Glomerular visceral epithelial cell (primary cell): ENCODE measurements around the gene ABI3BP.
A peak's percentile ranks its signal among the peaks of the same experiment; 100 is the strongest.

Experiments used
- DNase-seq: peaks from one replicate; pipeline ENCODE4 v3.0.0-alpha.2; 2016; ENCODE audit errors: extremely low spot score

The ABI3BP gene

GRCh38 chr3:100725935-100726513 is 267.2 kb downstream of the ABI3BP start:
- no peak for DNase-seq

DNA sequence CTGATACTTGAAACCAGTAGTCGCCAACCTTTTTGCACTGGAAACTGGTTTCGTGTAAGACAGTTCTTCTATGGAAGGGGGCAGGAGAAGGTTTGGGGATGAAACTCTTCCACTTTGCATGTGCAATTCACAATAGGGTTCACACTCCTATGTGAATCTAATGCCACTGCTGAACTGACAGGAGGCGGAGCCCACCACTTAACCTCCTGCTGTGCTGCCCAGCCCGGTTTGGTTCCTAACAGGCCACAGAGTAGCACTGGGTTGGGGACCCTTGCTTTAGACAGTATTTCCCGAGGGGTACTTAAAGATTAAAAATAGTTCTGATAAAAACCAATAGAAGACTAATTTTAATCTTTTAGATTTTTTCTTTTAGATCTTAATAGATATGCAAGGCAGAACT is 272.8 kb downstream of the ABI3BP start:
- DNase-seq: no peak

DNA sequence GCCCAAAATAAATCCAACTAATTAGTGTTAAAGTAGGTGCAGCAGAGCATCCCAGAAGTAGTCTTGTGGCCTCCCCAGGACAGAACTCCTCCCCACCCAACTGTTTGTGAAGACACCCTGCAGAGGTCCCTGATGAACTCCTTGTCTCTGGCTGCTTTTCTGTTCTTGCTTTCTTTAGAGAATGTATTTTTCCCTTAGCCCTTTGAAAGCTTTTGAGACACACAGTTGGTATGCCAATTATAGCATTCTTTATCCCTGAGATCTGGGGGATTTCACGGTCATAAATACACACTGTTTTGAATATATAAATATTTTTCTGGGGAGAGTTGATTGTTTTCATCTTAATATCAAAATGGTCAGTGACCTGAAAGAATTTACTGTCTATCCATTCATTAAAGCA is 274.1 kb downstream of the ABI3BP start:
- no peak for DNase-seq

DNA sequence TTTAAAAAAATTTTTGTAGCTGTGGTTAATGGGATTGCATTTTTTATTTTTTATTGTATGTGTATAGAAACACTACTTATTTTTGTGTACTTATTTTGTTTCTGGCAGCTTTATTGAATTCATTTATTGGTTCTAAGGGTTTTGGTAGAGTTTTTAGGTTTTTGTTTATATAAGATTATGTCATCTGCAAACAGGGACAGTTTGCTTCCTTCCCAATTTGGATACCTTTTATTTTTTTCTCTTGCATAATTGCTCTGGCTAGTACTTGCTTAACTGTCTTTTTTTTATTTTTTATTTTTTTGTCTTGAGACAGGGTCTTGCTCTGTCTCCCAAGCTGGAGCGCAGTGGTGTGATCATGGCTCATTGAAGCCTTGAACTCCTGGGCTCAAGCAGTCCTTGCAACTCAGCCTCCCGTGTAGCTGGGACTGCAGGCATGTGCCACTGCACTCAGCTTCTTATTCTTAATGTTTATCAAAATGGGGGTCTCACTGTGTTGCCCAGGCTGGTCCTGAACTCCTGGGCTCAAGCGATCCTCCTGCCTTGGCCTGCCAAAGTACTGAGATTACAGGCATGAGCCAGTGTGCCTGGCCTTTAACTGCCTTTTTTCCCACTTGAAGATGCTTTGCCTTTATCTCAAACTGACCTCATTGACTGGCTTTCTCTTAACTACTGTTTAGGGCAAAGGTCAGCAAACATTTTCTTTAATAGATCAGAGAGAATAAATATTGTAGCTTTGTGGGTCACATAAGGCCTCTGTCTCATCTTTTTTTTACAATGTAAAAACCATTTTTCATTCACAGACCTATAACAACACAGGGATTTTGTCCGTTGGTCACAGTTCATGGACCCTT is 275.4 kb downstream of the ABI3BP start:
- DNase-seq: no peak

- DNase-seq: no peak
These were observed 276.2 kb downstream of the ABI3BP start for GRCh38 chr3:100717063-100717462.

- DNase-seq: no peak
These were observed 278.0 kb downstream of the ABI3BP start for GRCh38 chr3:100715176-100715575.

- DNase-seq: peak; percentile 70
These were observed 282.8 kb downstream of the ABI3BP start for GRCh38 chr3:100710261-100710968.

GRCh38 chr3:100709842-100710260 is 283.4 kb downstream of the ABI3BP start:
- peak; percentile 33 for DNase-seq

DNA sequence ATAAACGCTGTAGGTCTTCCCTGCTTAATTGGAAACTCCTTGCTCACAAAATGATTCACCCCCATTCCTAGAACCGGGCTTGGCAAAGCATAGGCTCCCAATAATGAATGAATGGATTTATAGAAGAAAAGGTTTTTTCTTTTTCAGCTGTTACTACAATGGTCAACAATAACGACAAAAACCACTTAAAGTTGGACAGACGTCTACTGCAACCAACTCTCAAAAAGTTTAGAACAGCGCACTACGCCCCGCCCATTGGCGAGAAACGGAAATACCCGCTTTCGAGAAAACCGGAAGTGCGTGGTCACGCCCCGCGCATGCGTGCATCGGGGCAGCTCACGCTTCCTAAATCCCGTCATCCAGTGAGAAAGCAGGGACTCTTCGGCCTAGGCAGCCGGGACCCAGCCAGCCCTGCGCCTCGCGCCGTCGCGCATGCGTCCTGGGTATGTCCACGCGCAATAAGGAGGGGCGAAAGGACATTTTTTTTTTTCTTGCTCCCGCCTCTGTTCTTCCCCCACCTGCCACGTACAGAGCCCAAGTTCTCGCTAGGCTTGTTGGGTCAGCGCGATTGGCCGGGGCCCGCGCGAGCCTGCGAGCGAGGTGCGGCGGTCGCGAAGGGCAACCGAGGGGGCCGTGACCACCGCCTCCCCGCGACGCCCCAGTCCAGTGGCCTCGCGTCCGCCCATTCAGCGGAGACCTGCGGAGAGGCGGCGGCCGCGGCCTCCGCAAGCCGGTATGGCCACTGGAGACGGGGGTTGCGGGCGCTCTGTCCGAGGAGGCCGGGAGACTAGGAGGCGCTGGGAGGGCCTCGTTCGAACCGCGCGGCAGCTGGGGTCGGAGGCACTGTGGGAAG is 284.0 kb downstream of the ABI3BP start, which contains the start of gene TFG:
Gene TFG, plus strand, starts transcription at position 506 of the 853 bp plus-strand sequence. CDS start 4,192 bp downstream, outside the sequence.
- DNase-seq: peak; percentile 99

GRCh38 chr3:100708644-100708988 is 284.6 kb downstream of the ABI3BP start:
- DNase-seq: no peak

DNA sequence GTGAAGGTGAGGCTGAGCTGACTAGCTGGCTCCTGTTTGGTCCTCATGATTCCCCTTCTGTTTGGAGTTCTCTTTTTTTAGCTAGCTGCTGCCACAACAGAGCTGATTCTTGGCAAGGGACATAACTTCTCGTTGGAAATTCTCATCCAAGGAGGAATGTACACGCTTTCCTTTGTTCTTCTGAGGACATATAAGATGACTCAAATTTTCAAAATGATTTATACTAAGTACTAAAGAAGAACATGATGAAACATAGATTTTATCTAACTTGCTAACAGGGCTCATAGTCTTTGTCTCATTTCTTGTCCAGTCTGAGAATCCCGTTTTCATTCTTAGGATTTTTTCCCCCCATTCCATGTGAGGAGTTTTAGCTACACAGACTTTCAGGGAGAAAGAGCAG is 286.9 kb downstream of the ABI3BP start:
- no peak for DNase-seq

DNA sequence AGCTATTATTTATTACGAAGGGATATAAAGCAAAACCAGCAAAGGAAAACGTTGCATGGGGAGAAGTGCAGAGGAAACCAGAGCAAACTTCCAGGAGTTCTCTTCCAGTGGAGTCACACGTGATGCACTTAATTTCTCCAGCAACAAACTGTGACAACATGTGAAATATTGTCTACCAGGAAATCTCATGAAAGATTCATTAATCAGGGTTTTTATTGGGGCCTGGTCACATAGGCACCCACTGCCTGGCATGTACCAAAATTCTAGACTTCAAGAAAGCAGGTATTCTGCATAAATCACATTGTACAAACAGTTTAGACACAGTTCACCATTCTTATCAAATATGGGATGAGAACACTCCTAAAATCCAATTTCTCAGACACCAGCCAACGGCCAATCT is 289.4 kb downstream of the ABI3BP start:
- no peak for DNase-seq

- DNase-seq: no peak
These were observed 290.3 kb downstream of the ABI3BP start for GRCh38 chr3:100702980-100703345.

GRCh38 chr3:100702082-100702979 is 290.9 kb downstream of the ABI3BP start:
- no peak for DNase-seq

DNA sequence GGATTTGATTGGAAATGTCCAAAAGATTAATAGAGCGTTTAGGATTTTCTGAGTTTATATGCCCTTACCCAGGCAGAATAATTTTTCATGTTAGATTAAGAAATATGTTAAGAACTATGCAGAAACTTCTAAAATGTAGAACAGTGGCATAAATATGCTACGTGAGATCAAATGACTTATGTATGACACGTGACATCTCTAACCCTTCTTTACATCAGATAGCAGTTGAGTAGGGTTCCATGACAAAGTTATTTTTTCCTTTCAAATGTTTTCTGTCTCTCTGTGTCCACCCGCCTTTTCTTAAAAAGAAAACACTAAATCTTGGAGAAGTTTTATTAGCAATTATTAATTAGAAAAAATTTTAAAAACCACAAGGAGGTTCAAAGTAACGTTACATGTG is 292.5 kb downstream of the ABI3BP start:
- no peak for DNase-seq
